Epidermal melanocyte (primary cell): Measurements from ENCODE around the gene SLC29A4.

Experiments
- DNase-seq: peaks from one replicate; pipeline ENCODE4 v3.0.0; 2011; ENCODE audit warnings: low spot score; ENCODE audit not compliant: insufficient read length

Gene SLC29A4

DNA sequence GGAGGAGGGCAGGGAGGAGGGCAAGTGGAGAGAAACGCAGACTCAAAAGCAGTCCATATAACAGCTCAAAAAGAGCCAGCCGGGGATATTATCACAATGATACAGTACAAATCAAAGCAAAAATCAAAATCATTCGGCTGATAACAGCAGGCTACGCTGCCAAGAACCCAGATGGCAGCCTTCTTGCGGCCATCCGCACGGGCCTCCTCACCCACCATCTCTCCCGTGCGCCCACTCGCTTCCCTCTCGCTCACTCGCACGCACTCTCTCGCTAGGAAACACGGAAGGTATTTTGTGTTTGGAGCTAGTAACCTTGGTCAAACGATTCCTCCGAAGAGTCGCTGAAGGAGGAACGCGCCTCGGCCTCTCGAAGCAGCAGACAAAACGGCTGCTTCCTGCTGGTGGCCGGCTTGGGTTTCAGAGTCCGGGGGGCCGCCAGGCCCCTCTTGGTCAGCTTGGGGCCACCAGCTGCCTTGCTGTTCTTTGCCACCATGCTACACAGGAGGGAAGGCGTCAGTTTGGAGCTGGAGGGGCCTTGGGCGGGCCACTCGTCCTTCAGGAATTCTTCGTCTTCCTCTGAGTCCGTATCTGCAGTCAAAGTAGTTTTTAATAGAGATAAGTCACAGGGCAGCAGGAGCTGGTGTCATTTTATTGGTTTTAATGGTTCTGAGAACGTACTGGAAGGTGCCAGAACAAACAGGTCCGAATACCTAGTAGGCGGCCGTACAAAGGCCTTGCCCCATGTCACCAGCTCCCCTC, 68.9 kb downstream of the SLC29A4 start:
- DNase-seq, result peak; percentile 7

DNA sequence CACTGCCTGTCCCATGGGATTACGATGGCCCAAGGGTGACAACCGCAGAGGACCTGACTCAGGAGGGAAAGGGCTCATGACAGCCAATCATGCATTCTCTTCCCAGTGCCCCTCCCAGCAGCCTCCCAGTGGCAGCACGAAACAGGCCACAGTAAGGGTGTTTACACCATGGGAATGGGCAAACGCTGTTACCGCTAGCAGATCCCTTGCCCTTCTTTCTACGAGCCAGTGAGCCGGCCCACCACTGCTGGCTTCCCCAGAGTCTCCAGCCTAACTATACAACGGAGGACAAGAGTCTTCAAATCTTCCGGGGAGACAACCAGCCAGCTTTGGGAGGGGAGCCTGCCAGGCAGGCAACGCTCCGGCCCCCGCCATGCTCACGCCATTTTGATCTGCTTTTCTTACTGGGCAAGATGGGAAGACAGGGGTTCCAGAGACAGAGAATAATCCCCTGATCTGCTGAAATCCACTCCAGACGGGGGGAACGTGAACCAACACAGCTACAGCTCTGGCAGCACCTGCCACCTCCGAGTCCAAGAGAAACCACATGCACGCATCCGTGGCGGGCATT, 69.8 kb downstream of the SLC29A4 start:
- DNase-seq, result no peak

DNA sequence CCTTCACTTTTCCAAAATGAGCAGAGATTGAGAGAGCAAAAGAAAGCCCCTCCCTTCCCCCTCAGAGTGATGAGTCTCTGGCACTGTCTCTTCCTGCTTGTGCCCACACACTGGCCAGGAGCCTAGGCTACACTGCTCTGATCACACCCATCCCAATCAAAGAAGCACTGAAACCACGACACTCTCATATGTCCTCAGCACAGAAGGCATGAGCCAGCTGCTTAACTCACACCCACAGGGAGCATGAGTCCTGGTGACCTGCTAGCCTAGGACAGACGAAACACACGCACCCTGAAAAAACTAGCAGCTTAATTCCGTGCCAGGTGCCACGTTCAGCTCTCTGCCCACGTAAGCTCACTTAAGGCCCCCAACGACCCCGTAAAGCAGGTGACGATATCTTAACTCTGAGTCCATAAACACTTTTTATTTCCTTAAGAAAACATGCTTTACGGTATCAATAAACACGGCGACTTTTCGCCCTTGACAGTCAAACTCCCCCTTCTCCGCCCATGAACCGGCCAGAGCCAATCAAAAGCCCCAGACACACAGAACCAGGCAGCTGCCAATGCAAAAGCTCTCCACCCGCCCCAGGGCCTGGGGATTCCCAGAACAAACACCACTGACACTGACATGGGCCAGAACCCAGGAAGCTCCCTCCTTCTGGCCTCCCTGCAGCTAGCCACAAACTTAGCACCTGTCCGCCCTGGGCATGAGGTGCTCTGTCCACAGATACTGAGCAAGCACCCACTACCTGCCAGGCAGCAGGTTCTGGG, 71.9 kb downstream of the SLC29A4 start:
- DNase-seq, result peak; percentile 8
